ENCODE measurements around the gene LFNG.

GRCh38 chr7:2542916-2543871, 23.6 kb downstream of the LFNG start:
- TF ChIP-seq CTCF (IDR thresholded peaks at IDR 0.05) (no peak), POLR2A (IDR thresholded peaks at IDR 0.05) (no peak), POLR2AphosphoS5 (IDR thresholded peaks at IDR 0.05) (no peak), EP300 (IDR thresholded peaks at IDR 0.05; ENCODE audit: low read depth) (no peak)
